ENCODE measurements around the gene TTC28. TPM values are rescaled to one million over a fixed set of nuclear protein-coding genes. Genes with fewer than 3 reads are reported as not detected.

TTC28 gene
- total and polyA plus RNA-seq, 2 donors (not counting 3 experiments of a cell fraction or from before 2014, with no cell fraction given), result 16.5 to 51.1 TPM

- CTCF ChIA-PET, result interaction anchor here (1.2 kb wide), 1 partner anchor 16 kb away, joined by 3 read pairs; no protein-coding TSS in a partner anchor
- POLR2A ChIA-PET, result no interaction called here
Observed at GRCh38 chr22:28146401-28147314, 533.0 kb downstream of the TTC28 start.

More at GRCh38 chr22:28146401-28147314, 533.0 kb downstream of the TTC28 start:
- Histone ChIP-seq H3K27ac (ENCODE audit: insufficient read depth, low read depth, low read length) (no peak overlapping the region), H4K20me1 (replicated peaks; ENCODE audit: control insufficient read depth, extremely low read depth, insufficient read depth, low read length) (no peaks in the 10 kb centered on the region), H3K4me1 (ENCODE audit: control insufficient read depth, extremely low read depth, insufficient read depth, low read length) (no peaks in the 10 kb centered on the region), H3K9me1 (replicated peaks; ENCODE audit: control insufficient read depth, extremely low read depth, insufficient read depth, low read length) (no peaks in the 10 kb centered on the region), H2AFZ (ENCODE audit: low read depth, low read length) (no peak overlapping the region), H3K9me3 (replicated peaks; ENCODE audit: control insufficient read depth, insufficient read depth, low read length) (no peaks in the 10 kb centered on the region), H3K4me3 (replicated peaks in 1 of 3; ENCODE audit: insufficient read depth in 1 of 3, low read depth in 1 of 3, low read length in 3 of 3) (no peak overlapping the region), H3K9ac (replicated peaks; ENCODE audit: extremely low read depth, insufficient read depth, low read length) (no peak overlapping the region), H3K4me2 (ENCODE audit: insufficient read depth, low read length) (no peak overlapping the region), H3K27me3 (ENCODE audit: control insufficient read depth in 2 of 2, insufficient read depth in 2 of 2, low read length in 2 of 2) (no peaks in the 10 kb centered on the region), H3K36me3 (ENCODE audit: control insufficient read depth in 2 of 2, extremely low read depth in 1 of 2, insufficient read depth in 2 of 2, low read length in 2 of 2) (no peaks in the 10 kb centered on the region), H3K79me2 (ENCODE audit: control insufficient read depth, insufficient read depth, low read length) (no peaks in the 10 kb centered on the region)
- BruUV-seq (replicated peaks), result no TSS peak
- dilution Hi-C loops (cut with MboI; ENCODE audit: extremely low pct_ligation_motif_present, low sequenced_read_pairs) (no loop called here), intact Hi-C loops (cut with micrococcal nuclease) (no loop called here)
- no peak for TF ChIP-seq EZH2 (IDR thresholded peaks at IDR 0.05; ENCODE audit: borderline replicate concordance, low read depth, low read length, severe bottlenecking)
- TF ChIP-seq CTCF (IDR thresholded peaks at IDR 0.05; ENCODE audit: extremely low read depth in 1 of 2, insufficient read depth in 1 of 2, low read depth in 1 of 2, low read length in 2 of 2), result no peak
- TF ChIP-seq POLR2A (IDR thresholded peaks at IDR 0.05; ENCODE audit: low read depth, low read length), result no peak
- no peak for TF ChIP-seq GATA2 (IDR thresholded peaks at IDR 0.05; ENCODE audit: insufficient read depth, insufficient read length, low read depth, low read length)
- no peak for TF ChIP-seq POLR2AphosphoS5 (IDR thresholded peaks at IDR 0.05; ENCODE audit: insufficient read depth, low read depth, low read length)
- TF ChIP-seq FOS (IDR thresholded peaks at IDR 0.05; ENCODE audit: borderline replicate concordance, insufficient read depth, low read length), result no peak
- TF ChIP-seq MAX (IDR thresholded peaks at IDR 0.05; ENCODE audit: insufficient read depth, insufficient read length), result no peak
- TF ChIP-seq MYC (IDR thresholded peaks at IDR 0.05; ENCODE audit: low read depth, low read length), result no peak
- TF ChIP-seq JUN (IDR thresholded peaks at IDR 0.05; ENCODE audit: borderline replicate concordance, insufficient read depth, insufficient read length, low read depth), result no peak
- FAIRE-seq, result no peak
- no peak for DNase-seq (ENCODE audit: low read depth, low spot score)

Measured in endothelial cell of umbilical vein (primary cell).